ENCODE results near the gene RAB15. TPM values are rescaled to one million over a fixed set of nuclear protein-coding genes. Genes with fewer than 3 reads are reported as not detected.

Gene RAB15
- total RNA-seq: 4.9 and 6.2 TPM in 2 replicates

DNA sequence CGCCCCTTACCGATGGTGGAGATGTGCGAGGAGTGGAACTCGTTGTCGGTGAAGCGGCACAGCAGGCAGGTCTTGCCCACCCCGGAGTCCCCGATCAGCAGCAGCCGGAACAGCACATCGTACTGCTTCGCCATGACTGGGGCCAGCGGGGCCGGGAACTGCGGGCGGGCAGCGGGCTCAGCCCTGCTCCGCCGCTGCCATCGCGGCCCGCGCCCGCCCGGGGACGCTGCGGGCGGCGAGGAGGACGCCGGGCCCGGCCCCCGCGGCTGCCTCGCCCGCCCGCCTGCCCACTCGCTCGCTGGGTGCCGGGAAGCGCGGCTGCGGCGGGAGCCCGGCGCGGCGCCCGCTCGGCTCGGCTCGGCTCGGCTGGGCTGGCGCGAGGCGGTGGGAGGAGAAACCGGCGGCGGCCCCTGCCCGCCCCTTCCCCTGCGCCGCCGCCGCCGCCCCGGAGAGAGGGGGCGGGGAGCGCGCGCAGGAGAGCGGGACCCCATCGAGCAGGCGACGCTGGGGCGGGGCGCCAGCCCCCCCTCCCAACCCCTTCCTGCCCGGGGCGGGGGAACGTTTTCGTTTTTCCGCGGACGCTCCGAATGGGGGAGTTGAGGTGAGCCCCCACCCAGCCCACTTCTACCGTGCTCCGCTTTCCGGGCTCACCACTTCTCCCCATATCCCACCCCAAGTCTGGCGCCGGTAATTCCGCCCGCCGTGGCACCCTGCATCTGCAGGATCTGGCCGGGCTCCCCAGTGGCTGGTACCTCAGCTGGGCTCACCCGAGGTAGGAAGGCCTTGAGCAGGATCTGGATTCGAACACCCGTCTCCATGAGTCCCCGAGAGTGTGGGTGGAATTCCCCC is at the start of gene RAB15:
Gene RAB15 (minus strand): TSS at position 394 of the 849 bp plus-strand sequence. CDS start 260 bp downstream, at position 134.

DNA sequence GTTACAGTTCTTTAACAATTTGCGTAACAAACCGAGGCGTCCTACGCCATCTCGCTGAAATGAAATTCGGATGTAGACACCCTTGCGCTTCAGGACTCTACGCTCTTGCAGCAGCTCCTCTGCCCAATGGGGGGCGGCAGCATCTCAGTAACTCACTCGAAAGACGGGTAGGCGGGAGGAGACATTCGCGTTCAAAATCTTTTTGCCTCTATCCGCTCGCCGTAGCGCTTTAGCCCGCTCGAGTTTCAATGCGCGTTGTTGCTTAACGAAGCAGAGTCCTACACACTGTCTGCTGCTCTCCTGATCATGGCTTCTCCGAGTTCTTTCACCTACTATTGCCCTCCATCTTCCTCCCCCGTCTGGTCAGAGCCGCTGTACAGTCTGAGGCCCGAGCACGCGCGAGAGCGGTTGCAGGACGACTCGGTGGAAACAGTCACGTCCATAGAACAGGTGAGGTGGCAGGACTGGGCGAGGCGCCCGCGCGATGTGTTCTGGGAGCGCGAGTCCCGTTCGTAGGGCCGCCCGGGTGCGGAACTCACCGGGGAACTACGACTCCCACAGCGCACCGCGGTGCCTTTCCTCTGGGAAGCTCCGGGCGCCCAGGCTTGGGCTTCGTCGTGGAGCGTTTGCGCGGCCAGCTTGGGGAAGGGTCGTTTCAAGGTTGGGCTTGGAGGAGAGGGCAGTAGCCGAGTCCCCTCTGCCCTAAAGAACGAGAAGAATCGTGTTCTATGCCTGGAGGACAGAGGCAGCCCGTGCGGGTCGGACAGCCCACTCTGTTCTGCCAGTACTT is 14.7 kb upstream of the RAB15 start, which contains the start of gene FNTB:
Gene FNTB (plus strand): TSS at position 248 of the 790 bp plus-strand sequence. CDS start 59 bp downstream, at position 307.

DNA sequence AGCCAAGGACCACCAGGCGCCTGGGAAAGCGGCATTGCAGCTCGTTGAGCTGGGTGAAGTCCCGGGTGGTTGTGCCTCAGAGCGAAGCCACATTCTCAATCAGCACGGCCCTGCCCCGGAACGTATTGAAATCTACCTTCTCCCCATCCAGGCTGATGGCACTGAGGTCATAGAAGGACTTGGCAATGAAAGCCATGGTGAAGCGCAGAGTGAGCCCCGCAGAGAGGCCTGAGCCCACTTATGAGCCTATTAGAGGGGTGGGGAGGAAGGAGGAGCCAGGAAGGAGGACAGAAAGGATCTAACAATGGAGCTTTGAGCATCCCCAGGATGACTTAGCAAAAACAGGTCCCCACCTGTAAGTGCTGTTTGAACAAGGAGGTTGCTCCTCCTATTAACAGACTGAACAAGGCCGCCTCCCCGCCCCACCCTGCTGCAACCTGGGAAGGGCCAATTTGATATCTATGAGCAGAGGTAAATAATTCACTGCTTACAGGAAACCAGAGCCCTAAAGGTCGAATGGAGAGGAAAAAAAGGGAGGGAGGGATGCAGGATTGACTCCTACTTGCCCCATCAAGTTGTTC is 29.5 kb downstream of the RAB15 start, which contains the start of gene GPX2:
Gene GPX2 (minus strand): TSS at position 215 of the 581 bp plus-strand sequence. CDS start 19 bp downstream, at position 196.

DNA sequence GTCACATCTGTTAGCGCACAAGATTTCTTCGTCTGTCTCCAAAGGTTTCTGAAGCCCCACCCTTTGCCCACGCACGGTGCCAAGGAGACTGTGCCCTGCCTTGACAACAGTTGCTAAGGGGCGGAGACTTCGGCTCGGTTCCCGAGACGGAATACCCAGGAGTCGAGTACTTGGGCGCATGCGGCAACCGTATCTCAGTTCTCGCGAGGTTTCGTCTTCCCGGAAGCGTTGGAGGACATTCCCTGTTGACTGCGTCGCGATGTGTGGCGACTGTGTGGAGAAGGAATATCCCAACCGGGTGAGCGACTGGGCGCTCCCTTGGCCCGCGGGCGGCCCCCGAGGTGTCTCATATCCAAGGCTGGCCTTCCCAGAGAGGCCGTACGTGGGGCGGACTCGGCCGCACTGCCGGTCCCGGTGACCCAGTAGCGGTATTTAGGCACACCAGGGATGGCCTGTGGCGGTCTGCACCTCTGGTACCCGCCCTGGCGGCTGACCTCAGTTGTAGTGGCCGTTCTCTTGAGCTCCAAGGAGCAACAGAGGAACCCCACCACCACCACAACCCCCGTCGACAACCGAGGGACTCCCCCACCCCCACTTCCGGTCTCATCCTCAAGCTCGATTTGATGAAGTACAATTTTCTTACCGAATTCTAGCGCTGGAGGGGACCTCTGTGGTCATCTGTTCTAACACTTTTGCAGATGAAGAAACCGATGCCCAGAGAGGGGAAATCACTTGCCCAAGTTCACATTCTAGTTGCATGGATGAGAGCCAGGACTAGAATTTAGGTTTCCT is 57.7 kb downstream of the RAB15 start, which contains the start of gene CHURC1:
Gene CHURC1 (plus strand): TSS at position 219 of the 792 bp plus-strand sequence. CDS start 41 bp downstream, at position 260.

Other genes with a start within 250 kb of the RAB15 start
- gene SPTB, start 92.4 kb downstream of the RAB15 start, total RNA-seq: under 0.01 TPM in 1 of 2 replicates, not detected in the other
- 56.6 and 85.5 TPM in 2 replicates for gene CHURC1, start 57.9 kb downstream of the RAB15 start, total RNA-seq
- not detected in 2 replicates for gene GPX2, start 29.6 kb downstream of the RAB15 start, total RNA-seq
- 9.7 and 15.2 TPM in 2 replicates for gene FNTB, start 14.6 kb upstream of the RAB15 start, total RNA-seq
- gene MAX, start 130.2 kb upstream of the RAB15 start, total RNA-seq: 48.9 and 63.8 TPM in 2 replicates